BJ (cell line): ENCODE measurements around the gene TCFL5. TPM values are rescaled to one million over a fixed set of nuclear protein-coding genes. Genes with fewer than 3 reads are reported as not detected.

Source experiments
- CTCF ChIA-PET: fragments of 350-600 bp; formaldehyde crosslinking; extraction: SDS; loops from one replicate; lab custom pipeline; 2021; ENCODE audit warnings: antibody characterized with exemption, inconsistent platforms; lab: Yijun Ruan, JAX
- POLR2A ChIA-PET: fragments of 300-600 bp; sonication (Branson Sonifier 250); formaldehyde crosslinking; extraction: SDS; loops from one replicate; lab custom pipeline; 2021; ENCODE audit warnings: antibody characterized with exemption; lab: Charles Lee
- DNase-seq: peaks from one replicate; pipeline ENCODE4 v3.0.0-alpha.2; 2011; ENCODE audit warnings: low read depth
- H3K27me3 ChIP-seq: 2 replicates; pipeline ENCODE4 v1.6.0; 2011; ENCODE audit warnings: low read length; ENCODE audit not compliant: control insufficient read depth, insufficient read depth
- H3K36me3 ChIP-seq: 2 replicates; pipeline ENCODE4 v1.5.1; 2011; ENCODE audit warnings: low read length; ENCODE audit not compliant: control insufficient read depth, insufficient read depth
- H3K4me3 ChIP-seq: 2 replicates; pipeline ENCODE4 v1.5.1; 2011; ENCODE audit warnings: low read depth, mild to moderate bottlenecking, control low read depth, low read length
- polyA plus RNA-seq: library from polyadenylated mRNA; depleted of rRNA; stranded (reverse); fragments of >200 nt; gene quantifications from 2 replicates; pipeline ENCODE4 v1.2.3, GENCODE V29; 2011
- TF ChIP-seq, protein P1 (sequence below): IDR thresholded peaks from 2 replicates; pipeline ENCODE4 v1.5.1; 2011; ENCODE audit warnings: low read depth, mild to moderate bottlenecking, control low read depth, inconsistent platforms, low read length, moderate library complexity; ENCODE audit not compliant: insufficient read depth

TCFL5 gene
- polyA plus RNA-seq, 1 experiment = 8.5 TPM

DNA sequence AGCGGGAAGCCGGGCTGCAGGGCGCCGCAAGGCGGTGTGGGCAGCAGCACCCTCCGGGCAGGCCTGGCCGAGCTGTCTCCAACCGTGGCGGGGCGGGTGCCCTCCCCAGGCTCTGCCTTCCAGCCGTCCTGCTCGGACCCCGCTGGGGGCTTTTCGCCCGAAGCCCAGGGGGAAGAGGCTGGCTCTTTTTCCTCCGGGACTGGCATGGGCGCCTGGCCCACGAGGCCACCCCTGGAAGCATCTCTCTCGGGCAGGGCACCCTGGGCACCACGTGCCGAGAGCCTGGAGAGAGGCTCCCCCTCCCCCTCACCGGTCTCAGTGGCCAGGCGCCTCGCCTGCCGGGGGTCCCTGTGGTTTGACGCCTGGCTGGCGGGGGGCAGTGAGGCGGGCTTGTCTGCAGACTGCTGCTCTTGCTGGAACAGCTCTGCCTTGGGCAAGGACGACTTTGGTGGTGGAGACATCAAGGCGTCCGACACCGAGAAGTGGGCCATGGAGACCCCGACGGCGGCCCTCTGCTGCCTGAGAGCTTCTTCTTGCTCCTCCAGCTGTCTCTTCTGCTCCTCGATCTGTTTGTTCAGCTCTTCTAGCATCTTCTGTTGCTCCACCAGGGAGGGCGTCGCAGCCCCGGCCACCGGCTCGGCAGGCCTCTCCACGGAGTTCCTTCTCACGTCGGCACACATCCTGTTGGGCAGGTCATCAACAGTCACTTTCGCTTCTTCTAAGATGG, 19.5 kb upstream of the TCFL5 start:
- Histone ChIP-seq H3K36me3 (peaks cover 9% of the 10 kb centered on the region), H3K4me3 (no peak overlapping the region), H3K27me3 (no peaks in the 10 kb centered on the region)
- ChIA-PET CTCF (no interaction called here), POLR2A (no interaction called here)
- TF ChIP-seq, protein P1, sequence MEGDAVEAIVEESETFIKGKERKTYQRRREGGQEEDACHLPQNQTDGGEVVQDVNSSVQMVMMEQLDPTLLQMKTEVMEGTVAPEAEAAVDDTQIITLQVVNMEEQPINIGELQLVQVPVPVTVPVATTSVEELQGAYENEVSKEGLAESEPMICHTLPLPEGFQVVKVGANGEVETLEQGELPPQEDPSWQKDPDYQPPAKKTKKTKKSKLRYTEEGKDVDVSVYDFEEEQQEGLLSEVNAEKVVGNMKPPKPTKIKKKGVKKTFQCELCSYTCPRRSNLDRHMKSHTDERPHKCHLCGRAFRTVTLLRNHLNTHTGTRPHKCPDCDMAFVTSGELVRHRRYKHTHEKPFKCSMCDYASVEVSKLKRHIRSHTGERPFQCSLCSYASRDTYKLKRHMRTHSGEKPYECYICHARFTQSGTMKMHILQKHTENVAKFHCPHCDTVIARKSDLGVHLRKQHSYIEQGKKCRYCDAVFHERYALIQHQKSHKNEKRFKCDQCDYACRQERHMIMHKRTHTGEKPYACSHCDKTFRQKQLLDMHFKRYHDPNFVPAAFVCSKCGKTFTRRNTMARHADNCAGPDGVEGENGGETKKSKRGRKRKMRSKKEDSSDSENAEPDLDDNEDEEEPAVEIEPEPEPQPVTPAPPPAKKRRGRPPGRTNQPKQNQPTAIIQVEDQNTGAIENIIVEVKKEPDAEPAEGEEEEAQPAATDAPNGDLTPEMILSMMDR = no peak
- no peak for DNase-seq

DNA sequence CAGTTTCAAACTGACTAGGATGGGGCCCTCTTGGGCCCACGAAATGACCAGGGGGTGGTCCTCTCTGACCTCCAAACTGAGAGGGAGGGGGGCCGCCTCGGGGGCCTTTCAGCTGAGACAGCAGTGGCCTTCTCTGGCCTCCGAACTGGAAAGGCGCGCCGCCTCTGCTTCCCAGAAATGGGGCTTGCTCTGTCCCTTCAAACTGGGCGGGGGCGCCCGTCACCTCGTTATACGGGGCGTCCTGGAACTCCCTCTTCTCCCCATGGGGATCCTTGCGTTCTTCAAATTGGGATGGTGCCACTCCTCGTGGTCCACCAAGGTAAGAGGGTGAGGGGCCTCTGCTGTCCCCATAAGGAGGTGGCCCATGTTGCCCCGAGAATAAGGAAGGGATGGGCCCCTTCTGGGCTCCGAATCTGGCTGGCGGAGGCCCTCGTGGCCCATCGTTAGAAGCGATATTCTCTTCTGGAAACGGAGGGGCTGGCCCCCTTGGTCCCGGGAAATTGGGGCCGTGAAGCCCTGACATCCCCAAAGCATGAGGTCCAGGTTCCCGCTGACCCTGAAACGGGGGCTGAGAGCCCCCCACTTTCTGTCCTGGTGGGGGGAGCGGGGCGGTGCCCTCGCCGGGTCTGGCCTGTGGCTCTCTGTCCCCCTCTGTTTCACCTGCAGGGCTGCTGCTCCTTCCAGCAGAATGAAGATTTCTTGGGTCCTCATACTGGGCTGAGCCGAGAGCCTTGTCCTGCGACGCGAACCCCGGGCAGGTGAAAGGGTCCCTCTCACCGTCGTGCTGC, 18.7 kb upstream of the TCFL5 start:
- DNase-seq = no peak
- CTCF ChIA-PET = no interaction called here
- peaks cover 7% of the 10 kb centered on the region for H3K36me3 ChIP-seq
- POLR2A ChIA-PET = no interaction called here
- no peak overlapping the region for H3K4me3 ChIP-seq
- no peaks in the 10 kb centered on the region for H3K27me3 ChIP-seq
- TF ChIP-seq, protein P1 = no peak

DNA sequence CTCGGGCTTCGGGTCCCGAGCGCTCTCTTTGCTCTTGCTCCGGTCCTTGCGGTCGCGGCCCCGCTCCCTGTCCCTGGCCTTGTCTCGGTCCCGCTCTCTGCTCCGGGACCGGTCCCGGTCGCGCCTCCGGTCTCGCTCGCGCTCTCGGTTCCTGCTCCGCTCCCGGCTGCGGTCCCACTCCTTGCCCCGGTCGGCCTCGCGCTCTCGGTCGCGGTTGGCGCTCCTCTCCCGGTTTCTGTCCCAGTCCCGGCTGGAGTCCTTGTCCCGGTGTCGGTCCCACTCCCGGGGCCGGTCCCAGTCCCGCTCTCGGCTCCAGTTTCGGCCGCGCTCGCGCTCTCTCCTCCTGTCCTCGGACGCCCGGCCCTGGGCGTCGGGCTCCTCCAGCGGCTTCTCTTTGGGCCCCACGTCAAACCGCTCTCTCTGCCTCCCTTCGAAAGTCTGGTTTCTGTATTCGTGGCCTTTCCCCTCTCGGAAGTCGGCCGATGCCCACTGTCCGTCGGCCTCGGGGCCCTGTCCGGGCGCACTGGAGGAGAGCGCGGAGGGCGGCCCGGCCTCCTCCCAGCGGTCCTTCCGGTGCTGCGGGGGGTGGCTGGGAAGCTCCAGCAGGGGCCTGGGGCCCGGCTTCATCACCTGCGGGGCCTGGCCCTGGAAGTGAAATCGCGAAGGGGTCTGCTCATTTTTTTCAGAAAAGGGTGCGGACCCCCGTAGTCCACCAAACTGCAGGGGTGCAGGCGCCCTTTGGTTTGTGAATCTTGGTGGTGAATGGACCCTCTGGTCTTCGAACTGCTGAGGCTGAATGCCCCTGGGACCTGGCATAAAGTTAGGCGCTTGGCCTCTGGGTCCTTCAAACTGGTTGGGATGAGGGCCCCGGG, 17.9 kb upstream of the TCFL5 start:
- TF ChIP-seq, protein P1 = no peak
- CTCF ChIA-PET = interaction anchor here (1.1 to 1.6 kb wide), 2 partner anchors 21 to 93 kb away, joined by 3 read pairs; no protein-coding TSS in a partner anchor
- H3K36me3 ChIP-seq = peaks cover 7% of the 10 kb centered on the region

DNA sequence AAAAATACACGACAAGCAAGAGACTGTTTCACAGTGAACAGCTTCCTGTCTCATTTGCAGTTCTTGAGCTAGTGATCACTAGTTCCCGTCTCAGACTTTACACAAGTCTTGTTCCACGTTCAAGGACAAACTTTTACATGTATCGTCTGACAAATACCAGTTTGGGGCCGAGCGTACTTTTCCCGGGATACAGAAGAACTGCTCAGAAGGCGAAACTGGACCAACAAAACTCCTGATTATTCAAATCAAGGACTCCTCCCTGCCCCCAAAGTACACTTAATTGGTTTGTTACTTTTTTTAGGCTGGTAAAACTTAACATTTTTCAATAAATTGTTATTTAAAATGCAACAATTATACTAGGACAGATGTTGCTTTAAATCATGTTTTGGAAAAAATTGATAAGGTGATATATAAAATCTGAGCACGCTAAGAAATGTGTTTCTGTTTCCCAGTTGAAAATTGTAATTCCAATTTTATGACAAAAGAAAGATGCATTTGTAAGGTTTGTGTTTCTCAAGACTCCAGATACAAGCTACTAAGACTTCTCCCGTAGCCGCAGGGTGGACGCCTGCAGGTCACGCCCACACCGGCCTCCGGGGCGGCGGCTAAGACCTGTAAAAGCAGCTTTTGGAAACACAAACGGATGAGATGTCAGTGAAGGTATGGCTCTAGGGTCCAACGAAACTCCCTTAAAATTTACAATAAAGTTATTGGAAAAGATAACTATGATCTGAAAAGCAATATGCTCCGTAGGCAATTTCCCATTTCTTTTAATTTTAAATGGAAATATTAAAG, 16.8 kb upstream of the TCFL5 start:
- Histone ChIP-seq H3K4me3 (no peak overlapping the region), H3K27me3 (no peaks in the 10 kb centered on the region), H3K36me3 (peaks cover 7% of the 10 kb centered on the region)
- no peak for DNase-seq
- TF ChIP-seq, protein P1 = no peak
- CTCF ChIA-PET = interaction anchor here (1.1 to 1.6 kb wide), 2 partner anchors 22 to 94 kb away, joined by 3 read pairs; no protein-coding TSS in a partner anchor
- POLR2A ChIA-PET = no interaction called here

More for the DNA sequence above, 17.9 kb upstream of the TCFL5 start:
- POLR2A ChIA-PET = no interaction called here
- Histone ChIP-seq H3K4me3 (no peak overlapping the region), H3K27me3 (no peaks in the 10 kb centered on the region)
- no peak for DNase-seq
